Epithelial cell of esophagus (primary cell): ENCODE results near the gene TMEM39B.

Experiments
- DNase-seq: peaks from one replicate; pipeline ENCODE4 v3.0.0; 2010; ENCODE audit warnings: low read depth
- H3K4me3 ChIP-seq: 2 replicates; pipeline ENCODE4 v1.5.1; 2011; ENCODE audit warnings: mild to moderate bottlenecking, low read length, control low read depth
- CTCF ChIP-seq: IDR thresholded peaks from 2 replicates; pipeline ENCODE4 v1.5.1; 2011; ENCODE audit warnings: low read depth, mild to moderate bottlenecking, low read length, control low read depth, inconsistent platforms; ENCODE audit not compliant: insufficient read depth; ENCODE audit errors: missing control alignments

Gene TMEM39B

DNA sequence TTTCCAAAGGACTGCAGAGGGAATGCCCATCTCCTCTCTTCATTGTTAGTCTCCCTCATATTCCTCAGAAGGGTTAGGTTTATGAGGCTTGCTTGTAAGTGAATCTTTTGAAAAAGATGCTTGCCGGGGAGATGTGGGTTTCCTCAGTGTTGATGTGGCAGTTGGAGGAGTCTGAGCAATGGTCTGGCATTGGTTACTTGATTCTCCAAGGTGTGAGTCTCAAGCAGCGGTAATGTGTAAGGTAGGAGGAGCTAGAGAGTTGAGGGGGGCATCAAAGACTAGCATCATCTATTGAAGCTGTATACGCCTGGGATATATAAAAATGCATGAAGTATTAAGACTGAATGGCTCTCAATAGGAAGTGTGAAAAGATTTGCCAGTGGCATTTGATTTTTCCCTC is 37.6 kb upstream of the TMEM39B start:
- no peak for TF ChIP-seq CTCF
- no peak for DNase-seq
- H3K4me3 ChIP-seq, result no peak overlapping the region

- H3K4me3 ChIP-seq, result no peak overlapping the region
- TF ChIP-seq CTCF, result no peak
These were observed 32.0 kb upstream of the TMEM39B start for GRCh38 chr1:32040711-32041110.

DNA sequence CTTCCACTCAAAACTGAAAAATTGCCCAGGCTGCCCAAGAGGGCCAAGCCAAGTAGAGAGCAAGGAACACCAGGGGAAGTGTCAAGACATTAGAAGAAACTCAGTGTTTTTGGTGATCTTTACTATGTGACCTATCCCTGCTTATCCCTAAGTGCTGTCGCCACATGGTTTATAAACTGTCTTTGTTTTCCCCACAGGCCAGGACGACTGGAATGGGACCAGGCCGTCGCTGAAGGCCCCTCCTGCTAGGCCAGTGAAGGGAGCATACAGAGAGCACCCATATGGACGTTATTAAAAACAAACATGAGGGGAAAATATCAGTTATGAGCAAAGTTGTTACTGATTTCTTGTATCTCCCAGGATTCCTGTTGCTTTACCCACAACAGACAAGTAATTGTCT is 30.4 kb upstream of the TMEM39B start:
- no peak for TF ChIP-seq CTCF
- no peak overlapping the region for H3K4me3 ChIP-seq
- DNase-seq, result no peak

More at GRCh38 chr1:32040711-32041110, 32.0 kb upstream of the TMEM39B start:
- DNase-seq, result no peak

- no peak for DNase-seq
- no peak for TF ChIP-seq CTCF
These were observed 28.5 kb upstream of the TMEM39B start for GRCh38 chr1:32044234-32044633.

GRCh38 chr1:32045772-32046171 is 27.0 kb upstream of the TMEM39B start:
- TF ChIP-seq CTCF, result no peak
- DNase-seq, result peak; percentile 22
- no peak overlapping the region for H3K4me3 ChIP-seq

More at GRCh38 chr1:32044234-32044633, 28.5 kb upstream of the TMEM39B start:
- H3K4me3 ChIP-seq, result no peak overlapping the region

DNA sequence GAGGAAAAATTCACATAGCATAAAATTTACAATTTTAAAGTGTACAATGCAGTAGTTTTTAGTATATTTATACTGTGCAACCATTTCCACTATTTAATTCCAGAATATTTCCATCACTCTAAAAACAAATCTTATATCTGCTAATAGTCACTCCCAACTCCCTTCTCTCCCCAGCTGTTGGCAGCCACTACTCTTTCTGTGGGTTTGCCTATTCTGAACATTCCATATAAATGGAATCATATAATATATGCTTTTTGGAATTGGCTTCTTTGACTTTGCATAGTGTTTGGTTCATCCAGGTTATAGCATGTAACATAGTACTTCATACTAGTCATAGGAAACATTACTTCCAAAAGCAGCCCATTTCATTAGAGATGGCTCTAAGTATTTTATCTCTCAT is 25.0 kb upstream of the TMEM39B start:
- H3K4me3 ChIP-seq, result no peak overlapping the region
- TF ChIP-seq CTCF, result no peak
- no peak for DNase-seq

GRCh38 chr1:32048440-32048839 is 24.3 kb upstream of the TMEM39B start:
- DNase-seq, result no peak
- no peak for TF ChIP-seq CTCF
- H3K4me3 ChIP-seq, result no peak overlapping the region
